GM06990 (cell line): ENCODE results near the gene CAPZA2.

Experiments
- DNase-seq: peaks from one replicate; pipeline ENCODE4 v3.0.0-alpha.2; 2011; ENCODE audit not compliant: insufficient read length; ENCODE audit errors: extremely low read depth
- H3K27me3 ChIP-seq: replicated peaks from 2 replicates; pipeline ENCODE4 v1.6.0; 2011; ENCODE audit warnings: low read length; ENCODE audit not compliant: control insufficient read depth, insufficient read depth
- H3K36me3 ChIP-seq: 2 replicates; pipeline ENCODE4 v1.5.1; 2011; ENCODE audit warnings: low read length; ENCODE audit not compliant: control insufficient read depth, insufficient read depth
- H3K4me3 ChIP-seq: replicated peaks from 2 replicates; pipeline ENCODE4 v1.5.1; 2011; ENCODE audit warnings: low read depth, mild to moderate bottlenecking, control low read depth, low read length
- TF ChIP-seq, protein P1 (sequence below): IDR thresholded peaks from 2 replicates; pipeline ENCODE4 v1.5.1; 2011; ENCODE audit warnings: low read length, control low read depth, mild to moderate bottlenecking, inconsistent platforms; ENCODE audit not compliant: insufficient read depth, poor library complexity, severe bottlenecking

The CAPZA2 gene

GRCh38 chr7:116876664-116877442, 14.5 kb downstream of the CAPZA2 start:
- DNase-seq: no peak
- no peaks in the 10 kb centered on the region for H3K27me3 ChIP-seq
- H3K4me3 ChIP-seq: no peak overlapping the region
- H3K36me3 ChIP-seq: peaks cover 3% of the 10 kb centered on the region
- TF ChIP-seq, protein P1, sequence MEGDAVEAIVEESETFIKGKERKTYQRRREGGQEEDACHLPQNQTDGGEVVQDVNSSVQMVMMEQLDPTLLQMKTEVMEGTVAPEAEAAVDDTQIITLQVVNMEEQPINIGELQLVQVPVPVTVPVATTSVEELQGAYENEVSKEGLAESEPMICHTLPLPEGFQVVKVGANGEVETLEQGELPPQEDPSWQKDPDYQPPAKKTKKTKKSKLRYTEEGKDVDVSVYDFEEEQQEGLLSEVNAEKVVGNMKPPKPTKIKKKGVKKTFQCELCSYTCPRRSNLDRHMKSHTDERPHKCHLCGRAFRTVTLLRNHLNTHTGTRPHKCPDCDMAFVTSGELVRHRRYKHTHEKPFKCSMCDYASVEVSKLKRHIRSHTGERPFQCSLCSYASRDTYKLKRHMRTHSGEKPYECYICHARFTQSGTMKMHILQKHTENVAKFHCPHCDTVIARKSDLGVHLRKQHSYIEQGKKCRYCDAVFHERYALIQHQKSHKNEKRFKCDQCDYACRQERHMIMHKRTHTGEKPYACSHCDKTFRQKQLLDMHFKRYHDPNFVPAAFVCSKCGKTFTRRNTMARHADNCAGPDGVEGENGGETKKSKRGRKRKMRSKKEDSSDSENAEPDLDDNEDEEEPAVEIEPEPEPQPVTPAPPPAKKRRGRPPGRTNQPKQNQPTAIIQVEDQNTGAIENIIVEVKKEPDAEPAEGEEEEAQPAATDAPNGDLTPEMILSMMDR: no peak

DNA sequence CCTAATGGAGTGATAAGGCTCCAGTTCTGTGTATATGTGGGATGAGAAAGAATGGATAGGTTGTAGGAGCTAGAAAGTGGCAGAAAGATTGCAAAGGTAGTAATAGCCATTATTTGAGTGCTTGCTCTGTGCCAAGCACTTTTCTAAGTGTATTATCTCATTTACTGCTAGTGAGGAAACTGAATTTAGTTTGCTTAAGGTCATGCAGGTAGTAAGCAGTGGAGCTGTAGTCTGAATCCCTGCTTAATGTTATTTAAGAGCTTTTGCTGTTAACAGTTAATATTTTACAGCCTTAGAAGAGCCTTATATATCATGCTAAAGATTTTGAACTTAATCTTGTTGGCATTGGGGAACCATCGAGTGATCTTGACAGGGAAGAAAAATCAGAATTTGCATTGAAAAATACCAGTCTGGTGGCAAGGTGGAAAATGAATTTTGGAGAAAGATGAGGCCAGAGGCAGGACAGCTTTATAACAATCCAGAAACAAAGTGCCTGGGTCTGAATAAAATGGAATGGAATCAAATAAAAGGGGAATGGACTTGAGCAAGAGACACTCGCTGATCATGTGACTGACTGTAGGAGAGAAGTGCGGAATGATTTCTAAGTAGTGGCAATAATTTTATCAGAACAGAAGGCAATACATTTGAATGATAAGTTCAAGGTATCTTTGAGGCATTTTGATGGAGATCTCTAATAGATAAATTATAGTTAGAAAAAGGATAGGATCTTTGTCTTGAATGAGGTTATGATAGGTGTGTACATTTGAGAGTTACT, 15.2 kb downstream of the CAPZA2 start:
- H3K27me3 ChIP-seq: no peaks in the 10 kb centered on the region
- H3K4me3 ChIP-seq: no peak overlapping the region
- peaks cover 3% of the 10 kb centered on the region for H3K36me3 ChIP-seq
- TF ChIP-seq, protein P1: no peak
- DNase-seq: no peak

GRCh38 chr7:116884691-116885090, 22.3 kb downstream of the CAPZA2 start:
- Histone ChIP-seq H3K36me3 (no peaks in the 10 kb centered on the region; the same call in none of the 2 replicates), H3K27me3 (no peaks in the 10 kb centered on the region), H3K4me3 (no peak overlapping the region)
- TF ChIP-seq, protein P1: no peak
- DNase-seq: no peak

DNA sequence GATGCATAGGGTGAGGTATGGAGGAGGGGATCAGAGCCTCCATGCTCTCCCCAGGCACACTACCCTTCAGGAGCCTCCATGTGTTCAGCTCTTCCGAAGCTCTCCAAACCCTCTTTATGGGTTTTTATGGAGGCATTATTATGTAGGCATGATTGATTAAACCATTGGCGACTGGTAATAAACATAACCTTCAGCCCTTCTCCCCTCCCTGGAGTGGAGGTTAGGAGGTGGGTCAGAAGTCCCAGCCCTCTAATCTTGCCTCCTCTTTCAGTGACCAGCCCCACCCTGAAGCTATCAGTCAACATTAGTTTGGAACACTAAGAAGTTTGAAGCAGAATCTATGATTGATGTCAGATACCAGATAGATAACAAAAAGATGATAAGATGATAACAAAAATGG, 23.3 kb downstream of the CAPZA2 start:
- no peak overlapping the region for H3K4me3 ChIP-seq
- TF ChIP-seq, protein P1: no peak
- no peaks in the 10 kb centered on the region for H3K27me3 ChIP-seq
- DNase-seq: no peak
- H3K36me3 ChIP-seq: no peaks in the 10 kb centered on the region; the same call in none of the 2 replicates

DNA sequence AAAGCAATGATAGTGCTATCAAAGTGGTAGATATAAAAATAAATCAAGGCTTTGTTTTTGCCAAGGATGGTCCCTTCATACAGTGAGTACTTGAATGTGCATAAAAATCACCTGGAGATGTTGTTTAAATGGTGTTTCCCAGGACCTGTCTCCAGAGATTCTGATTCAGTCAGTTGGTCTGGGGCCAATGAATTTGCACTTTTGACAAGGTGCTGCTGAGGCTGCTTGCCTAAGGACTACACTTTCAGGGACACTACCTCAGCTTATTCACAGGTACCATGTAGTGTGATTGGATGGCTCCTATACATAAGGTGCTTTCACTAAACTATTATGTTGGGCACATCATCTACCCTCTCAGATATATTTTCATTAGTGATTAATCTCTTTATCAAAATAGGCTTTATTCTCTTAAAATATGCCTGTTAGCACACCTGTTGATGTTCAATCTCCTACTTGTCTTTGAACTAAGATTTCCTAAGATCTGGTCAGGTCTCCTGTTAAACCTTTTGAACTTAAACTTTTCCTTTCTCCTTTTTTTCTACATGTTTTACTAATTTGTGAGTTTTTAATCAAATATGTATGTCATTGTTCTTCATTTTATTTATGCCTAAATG, 24.3 kb downstream of the CAPZA2 start:
- no peak for DNase-seq
- H3K36me3 ChIP-seq: no peaks in the 10 kb centered on the region; the same call in none of the 2 replicates
- TF ChIP-seq, protein P1: no peak
- H3K27me3 ChIP-seq: no peaks in the 10 kb centered on the region
- H3K4me3 ChIP-seq: no peak overlapping the region
